ENCODE data around the gene ZNF584.
"Not testable (repeated sequence)": the region's sequence is repeated elsewhere in the genome, so short reads cannot be mapped to it uniquely, and the experiment has no call there.

Gene ZNF584

GRCh38 chr19:58367698-58368454, 40.6 kb upstream of the ZNF584 start:
- no peak for TF ChIP-seq CTCF (IDR thresholded peaks at IDR 0.05; ENCODE audit: low read depth, low read length, missing control alignments)
- no peak for DNase-seq
- Histone ChIP-seq H3K27me3 (replicated peaks) (no peaks in the 10 kb centered on the region), H3K36me3 (replicated peaks) (no peaks in the 10 kb centered on the region), H3K27ac (no peak overlapping the region), H3K4me3 (ENCODE audit: low read depth, low read length) (no peak overlapping the region)
- in situ Hi-C loops (cut with HindIII; ENCODE audit: low pct_ligation_motif_present, low sequenced_read_pairs) = no loop called here

- Histone ChIP-seq H3K27me3 (replicated peaks) (no peaks in the 10 kb centered on the region), H3K4me3 (ENCODE audit: low read depth, low read length) (no peak overlapping the region), H3K27ac (no peak overlapping the region), H3K36me3 (replicated peaks) (no peaks in the 10 kb centered on the region)
- TF ChIP-seq CTCF (IDR thresholded peaks at IDR 0.05; ENCODE audit: low read depth, low read length, missing control alignments) = no peak
- in situ Hi-C loops (cut with HindIII; ENCODE audit: low pct_ligation_motif_present, low sequenced_read_pairs) = no loop called here
- no peak for DNase-seq
Observed at GRCh38 chr19:58368561-58369360, 39.7 kb upstream of the ZNF584 start.

DNA sequence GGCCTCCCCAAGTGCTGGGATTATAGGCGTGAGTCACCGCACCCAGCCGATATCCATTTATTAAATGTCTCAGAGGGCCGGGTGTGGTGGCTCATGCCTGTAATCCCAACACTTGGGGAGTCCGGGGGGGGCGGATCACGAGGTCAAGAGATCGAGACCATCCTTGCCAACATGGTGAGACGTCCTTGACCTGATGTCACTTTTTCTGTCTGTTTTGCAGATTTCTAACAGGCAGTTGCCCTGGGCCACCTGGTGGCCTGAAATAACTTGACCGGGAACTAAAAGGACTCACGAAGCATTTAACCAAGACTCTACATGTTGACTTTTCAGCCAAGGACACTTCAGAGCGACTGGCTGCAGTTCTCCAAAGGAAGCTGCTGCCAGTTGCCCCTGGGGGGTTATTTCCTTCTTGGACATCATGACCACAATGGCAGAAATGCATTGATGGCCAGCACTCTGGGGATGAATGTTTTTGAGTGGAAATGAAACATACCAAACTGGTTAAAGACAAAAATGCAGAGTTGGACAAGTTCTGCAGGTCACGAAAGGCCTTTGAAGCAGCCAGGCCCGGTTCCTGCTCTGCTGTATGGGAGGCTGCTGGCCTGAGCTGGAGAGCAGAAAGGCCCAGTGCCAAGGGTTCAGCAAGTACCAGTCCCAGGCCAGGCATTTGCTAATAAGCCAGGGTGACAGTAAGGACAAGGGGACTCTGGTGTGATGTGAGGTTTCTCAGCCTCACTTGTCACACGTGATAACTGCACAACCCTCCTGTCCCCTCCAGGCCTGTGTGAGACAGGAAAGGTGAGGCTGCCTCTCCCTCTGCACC, 35.9 kb upstream of the ZNF584 start:
- no peak overlapping the region for H3K4me3 ChIP-seq (ENCODE audit: low read depth, low read length)
- TF ChIP-seq CTCF (IDR thresholded peaks at IDR 0.05; ENCODE audit: low read depth, low read length, missing control alignments) = peak; percentile 42
- H3K36me3 ChIP-seq (replicated peaks) = no peaks in the 10 kb centered on the region
- no peak overlapping the region for H3K27ac ChIP-seq
- H3K27me3 ChIP-seq (replicated peaks) = no peaks in the 10 kb centered on the region
- in situ Hi-C loops (cut with HindIII; ENCODE audit: low pct_ligation_motif_present, low sequenced_read_pairs) = no loop called here
- DNase-seq = no peak

DNA sequence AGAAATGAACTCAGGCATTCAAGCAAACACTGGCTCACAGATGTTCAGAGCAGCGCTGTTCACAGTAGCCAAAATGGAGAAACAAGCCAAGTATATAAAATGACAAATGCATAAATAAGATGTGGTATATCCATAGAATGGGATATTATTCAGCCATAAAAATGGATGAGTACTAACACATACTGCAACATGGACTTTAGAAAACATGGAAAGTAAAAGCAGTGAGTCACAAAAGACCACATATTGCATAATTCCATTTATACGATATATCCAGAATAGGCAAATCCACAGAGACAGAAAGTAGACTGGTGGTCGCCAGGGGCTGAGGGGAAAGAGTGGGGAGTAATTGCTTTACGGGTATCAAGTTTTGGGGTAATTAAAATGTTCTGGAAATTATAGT, 34.2 kb upstream of the ZNF584 start:
- no peak for DNase-seq
- TF ChIP-seq CTCF (IDR thresholded peaks at IDR 0.05; ENCODE audit: low read depth, low read length, missing control alignments) = no peak

GRCh38 chr19:58376724-58377123, 31.7 kb upstream of the ZNF584 start:
- H3K36me3 ChIP-seq (replicated peaks); DNase-seq; H3K27me3 ChIP-seq (replicated peaks); H3K4me3 ChIP-seq (ENCODE audit: low read depth, low read length); in situ Hi-C loops (cut with HindIII; ENCODE audit: low pct_ligation_motif_present, low sequenced_read_pairs); H3K27ac ChIP-seq: not testable (repeated sequence)

More for the DNA sequence above, 34.2 kb upstream of the ZNF584 start:
- Histone ChIP-seq H3K36me3 (replicated peaks) (no peaks in the 10 kb centered on the region), H3K27ac (no peak overlapping the region), H3K27me3 (replicated peaks) (no peaks in the 10 kb centered on the region), H3K4me3 (ENCODE audit: low read depth, low read length) (no peak overlapping the region)
- in situ Hi-C loops (cut with HindIII; ENCODE audit: low pct_ligation_motif_present, low sequenced_read_pairs) = no loop called here

GRCh38 chr19:58379246-58379645, 29.2 kb upstream of the ZNF584 start:
- in situ Hi-C loops (cut with HindIII; ENCODE audit: low pct_ligation_motif_present, low sequenced_read_pairs) = no loop called here
- no peak for TF ChIP-seq CTCF (IDR thresholded peaks at IDR 0.05; ENCODE audit: low read depth, low read length, missing control alignments)
- no peak for DNase-seq
- Histone ChIP-seq H3K27ac (no peak overlapping the region), H3K4me3 (ENCODE audit: low read depth, low read length) (no peak overlapping the region), H3K27me3 (replicated peaks) (no peaks in the 10 kb centered on the region), H3K36me3 (replicated peaks) (no peaks in the 10 kb centered on the region)

Data from brain microvascular endothelial cell (primary cell).